IPS-18c (cell line): ENCODE data around the gene MAD1L1.
"Not testable (repeated sequence)": the region's sequence is repeated elsewhere in the genome, so short reads cannot be mapped to it uniquely, and the experiment has no call there.

Experiments
- H3K4me3 ChIP-seq: 2 replicates; pipeline ENCODE4 v1.7.0; 2013; ENCODE audit warnings: low read depth, mild to moderate bottlenecking, low read length, moderate library complexity; ENCODE audit not compliant: insufficient read depth
- H3K9me3 ChIP-seq: one replicate; pipeline ENCODE4 v1.6.1; 2013; ENCODE audit warnings: mild to moderate bottlenecking, low read length, moderate library complexity; ENCODE audit not compliant: control insufficient read depth, insufficient read depth

Gene MAD1L1

DNA sequence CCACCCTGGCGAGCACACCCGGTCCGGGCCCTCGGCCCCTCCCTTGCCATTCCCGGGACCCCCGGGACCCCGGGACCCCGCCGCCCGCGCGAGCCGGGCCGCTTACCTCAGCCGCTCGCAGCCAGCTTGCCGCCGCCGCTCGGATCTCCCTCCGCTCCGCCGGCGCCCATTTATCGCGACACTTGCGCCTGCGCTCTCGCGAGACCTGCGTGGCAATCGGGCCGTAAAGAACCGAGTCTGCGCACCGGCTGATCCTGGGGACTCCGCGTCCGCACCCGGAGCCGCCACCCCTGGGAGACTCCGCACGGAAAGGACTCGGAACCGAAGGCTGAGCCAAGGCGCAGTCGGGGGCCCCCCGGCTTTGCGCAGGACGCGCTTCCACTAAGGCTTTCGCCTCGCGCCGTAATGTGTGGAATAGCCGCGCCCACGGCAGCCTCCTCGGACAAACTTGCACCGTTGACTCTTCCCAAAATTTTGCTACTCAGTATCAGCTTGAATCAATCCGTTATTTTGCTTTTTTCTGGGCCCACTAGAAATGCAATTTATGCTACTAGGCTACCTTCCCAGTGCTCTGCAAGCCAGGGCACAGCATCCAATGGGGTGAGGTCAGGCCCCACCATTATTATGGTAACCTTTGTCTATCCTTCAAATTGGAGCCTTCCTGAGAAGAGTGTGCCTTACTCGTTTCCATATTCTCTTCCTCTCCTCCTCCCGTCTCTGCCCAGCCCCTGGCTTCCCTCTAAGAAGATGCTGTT lies at the start of gene MAD1L1:
Gene MAD1L1, minus strand, starts transcription at position 180 of the 755 bp plus-strand sequence. CDS start 2,812 bp downstream, outside the sequence.
- Histone ChIP-seq H3K9me3 (no peaks in the 10 kb centered on the region), H3K4me3 (peak within 1 kb of the TSS; percentile 85)

DNA sequence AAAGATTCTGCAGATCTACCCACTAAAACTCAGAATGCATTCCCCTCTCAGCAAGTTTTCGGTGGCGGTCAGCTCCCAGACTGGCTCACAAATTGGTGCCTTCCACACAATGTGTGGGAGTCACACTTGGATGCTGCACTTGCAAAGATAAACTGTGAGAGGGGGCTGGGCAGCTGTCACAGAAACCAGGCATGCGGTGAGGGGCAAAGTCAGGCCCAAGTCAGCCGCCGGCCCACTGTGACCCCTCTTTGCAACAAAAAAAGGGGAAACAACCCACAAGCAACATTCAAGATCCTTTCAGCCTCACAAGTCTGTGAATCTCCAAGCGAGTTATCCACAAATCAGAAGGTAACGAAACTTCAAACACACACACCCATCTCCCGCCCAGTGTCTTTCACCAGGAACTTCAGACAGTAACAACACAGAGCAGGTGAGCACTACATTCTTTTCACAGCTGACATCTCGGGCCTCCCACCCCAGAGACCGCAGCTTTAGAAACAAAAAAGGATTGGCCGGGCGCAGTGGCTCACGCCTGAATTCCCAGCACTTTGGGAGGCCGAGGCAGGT lies 49.5 kb upstream of the MAD1L1 start:
- Histone ChIP-seq H3K4me3 (no peak overlapping the region), H3K9me3 (peaks cover 2% of the 10 kb centered on the region)

DNA sequence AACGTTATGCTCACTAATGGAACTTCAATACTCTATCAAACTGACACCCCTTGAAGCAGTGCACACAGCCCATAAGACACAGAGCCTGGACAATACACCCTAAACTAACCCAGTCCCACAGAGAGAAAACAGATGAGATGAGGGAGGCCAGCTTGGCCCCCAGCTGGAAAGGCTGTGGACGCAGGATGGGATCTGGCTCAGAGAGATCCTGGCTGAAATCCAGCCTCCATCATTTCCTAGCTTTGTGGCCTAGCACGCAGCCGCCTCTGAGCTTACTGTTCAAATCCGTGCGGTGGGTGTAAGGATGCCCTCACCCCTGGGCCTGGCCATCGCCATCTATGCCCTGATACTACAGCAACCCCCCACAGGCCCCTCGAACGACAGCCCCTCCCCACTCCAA lies 48.8 kb upstream of the MAD1L1 start:
- peaks cover 2% of the 10 kb centered on the region for H3K9me3 ChIP-seq
- no peak overlapping the region for H3K4me3 ChIP-seq

- H3K4me3 ChIP-seq = no peak overlapping the region
- peaks cover 4% of the 10 kb centered on the region for H3K9me3 ChIP-seq
These were observed 47.7 kb upstream of the MAD1L1 start for GRCh38 chr7:2280424-2280823.

DNA sequence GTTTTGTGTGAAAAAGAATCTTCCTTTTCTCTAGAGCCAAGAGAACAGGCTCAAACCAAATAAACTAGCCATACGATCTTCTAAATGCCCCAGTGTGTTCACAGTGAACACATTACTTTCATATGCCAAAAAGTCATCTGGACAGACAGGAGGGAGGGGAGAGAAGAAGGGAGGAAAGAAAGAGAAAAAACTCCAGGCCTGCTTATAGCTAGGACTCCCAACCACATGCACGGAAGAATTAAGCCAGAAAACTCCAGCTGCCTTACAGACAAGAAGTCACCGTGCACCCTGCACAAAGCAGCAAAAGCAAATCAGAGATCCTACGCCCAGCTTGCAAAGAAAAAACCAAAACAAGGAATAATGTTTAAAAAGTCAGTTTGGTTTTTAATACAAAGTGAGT lies 47.2 kb upstream of the MAD1L1 start:
- no peak overlapping the region for H3K4me3 ChIP-seq
- peaks cover 4% of the 10 kb centered on the region for H3K9me3 ChIP-seq

DNA sequence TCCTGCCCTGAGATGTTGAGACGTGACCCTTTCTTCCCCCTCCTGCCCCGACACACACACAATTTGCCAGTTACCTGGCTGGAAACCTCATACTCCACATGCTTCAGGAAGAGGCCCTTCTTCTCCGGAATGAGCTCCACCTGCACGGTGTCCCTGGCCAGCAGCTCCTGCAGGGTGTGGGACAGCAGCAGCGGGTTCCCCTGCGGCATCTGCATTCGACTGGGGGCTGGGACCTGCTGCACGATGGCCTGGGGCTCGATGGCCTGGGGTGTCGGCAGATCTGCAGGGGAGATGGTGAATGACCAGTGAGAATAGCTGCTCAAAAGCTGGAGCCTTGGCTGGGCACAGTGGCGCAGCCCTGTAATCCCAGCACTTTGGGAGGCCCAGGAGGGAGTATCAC lies 45.3 kb upstream of the MAD1L1 start:
- Histone ChIP-seq H3K9me3 (peaks cover 3% of the 10 kb centered on the region), H3K4me3 (no peak overlapping the region)

- Histone ChIP-seq H3K4me3 (no peak overlapping the region), H3K9me3 (peaks cover 2% of the 10 kb centered on the region)
These were observed 43.4 kb upstream of the MAD1L1 start for GRCh38 chr7:2276107-2276506.

DNA sequence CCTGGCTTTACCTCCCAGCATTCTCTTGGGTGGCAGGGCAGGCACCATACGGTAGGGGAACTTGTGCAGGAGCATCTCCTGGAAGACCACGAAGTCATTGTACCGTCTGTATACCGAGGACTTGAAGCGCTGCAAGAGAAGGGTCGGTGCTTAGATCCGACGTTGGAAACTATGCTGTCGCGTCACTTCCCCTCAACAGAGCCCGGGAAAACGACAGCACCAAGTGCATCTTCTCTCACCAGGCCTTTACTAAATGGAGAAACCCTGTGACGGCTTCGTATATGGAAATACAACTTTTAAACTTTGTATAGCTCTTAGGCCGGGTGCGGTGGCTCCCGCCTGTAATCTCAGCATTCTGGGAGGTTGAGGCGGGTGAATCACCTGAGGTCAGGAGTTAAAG lies 42.4 kb upstream of the MAD1L1 start:
- peaks cover 2% of the 10 kb centered on the region for H3K9me3 ChIP-seq

DNA sequence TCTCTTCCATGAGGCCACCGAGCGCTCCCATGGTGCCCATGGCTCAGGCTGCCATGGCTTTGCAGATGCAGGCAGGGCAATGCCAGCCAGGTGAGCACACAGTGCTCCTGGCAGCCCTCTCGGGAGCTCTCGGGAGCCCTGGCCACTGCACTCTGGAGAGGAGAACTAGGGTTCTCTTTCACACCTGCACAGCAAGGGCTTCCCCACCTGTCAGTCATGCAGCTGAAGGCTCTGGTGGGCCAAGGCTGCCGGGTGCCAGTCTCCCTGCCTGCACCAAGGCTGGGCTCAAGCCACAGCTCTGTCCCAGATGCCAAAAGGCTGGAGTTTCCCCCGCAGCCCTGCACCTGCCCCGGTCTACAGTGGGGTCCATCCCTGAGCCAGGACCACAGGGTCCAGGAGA lies 41.9 kb upstream of the MAD1L1 start:
- H3K9me3 ChIP-seq = peaks cover 5% of the 10 kb centered on the region
- no peak overlapping the region for H3K4me3 ChIP-seq

More for the DNA sequence above, 42.4 kb upstream of the MAD1L1 start:
- H3K4me3 ChIP-seq = no peak overlapping the region

- no peak overlapping the region; the same call in 1 of the 2 replicates for H3K4me3 ChIP-seq
- H3K9me3 ChIP-seq = peaks cover 6% of the 10 kb centered on the region
These were observed 41.1 kb upstream of the MAD1L1 start for GRCh38 chr7:2273866-2274265.

DNA sequence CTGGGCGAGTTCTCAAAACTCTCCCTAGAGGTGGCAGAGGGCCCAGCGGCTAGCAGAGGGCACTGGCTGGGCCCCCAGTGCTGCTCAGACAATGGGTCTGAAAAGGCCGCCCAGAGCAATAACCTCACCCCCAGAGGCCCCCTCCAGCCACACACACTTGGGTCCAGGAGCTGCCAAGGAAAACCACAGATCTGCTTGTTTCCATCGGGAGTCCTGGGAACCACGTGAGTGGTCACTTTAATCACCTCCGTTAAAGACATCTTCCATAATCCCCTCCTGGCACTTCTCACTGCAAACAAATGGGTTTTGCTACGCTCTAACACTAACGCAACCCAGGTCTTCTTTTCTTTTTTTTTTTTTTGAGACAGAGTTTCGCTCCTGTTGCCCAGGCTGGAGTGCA lies 39.3 kb upstream of the MAD1L1 start:
- no peak overlapping the region for H3K4me3 ChIP-seq

DNA sequence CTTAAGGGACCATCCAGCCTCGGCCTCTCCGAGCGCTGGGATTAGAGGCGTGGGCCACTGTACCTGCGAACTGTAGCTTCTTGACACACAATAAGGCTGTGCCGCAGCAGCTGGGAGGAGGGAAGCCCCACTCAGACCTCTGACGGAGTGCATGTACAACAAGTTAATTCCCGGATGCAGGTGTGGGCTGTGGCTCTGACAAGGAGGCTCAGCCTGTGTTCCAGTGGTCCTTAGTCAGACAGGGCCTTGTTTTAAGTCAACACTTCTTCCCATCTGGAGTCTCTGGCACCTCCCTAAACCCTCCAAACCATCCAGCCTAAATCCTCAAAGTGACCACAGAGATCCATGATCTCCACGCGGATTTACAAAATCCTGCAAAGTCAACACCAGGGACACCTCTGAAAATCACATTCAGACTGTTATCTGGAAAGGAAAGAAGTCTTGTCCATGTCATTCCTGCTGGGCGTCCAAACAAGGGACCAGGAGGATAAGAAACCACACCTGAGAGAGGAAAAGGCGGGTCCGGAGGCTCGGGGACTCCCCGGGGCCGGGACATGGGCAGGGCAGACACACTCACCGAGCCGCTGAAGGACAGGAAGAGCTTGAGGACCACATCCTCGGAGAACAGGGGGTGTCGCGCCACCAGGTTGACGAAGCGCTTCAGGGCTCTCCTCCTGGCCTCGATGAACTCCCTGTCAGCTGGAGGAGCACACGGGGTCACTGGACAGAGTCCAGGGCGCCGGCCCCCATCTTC lies 38.7 kb upstream of the MAD1L1 start:
- Histone ChIP-seq H3K4me3 (no peak overlapping the region), H3K9me3 (peaks cover 6% of the 10 kb centered on the region)

More for the DNA sequence above, 39.3 kb upstream of the MAD1L1 start:
- peaks cover 6% of the 10 kb centered on the region for H3K9me3 ChIP-seq

DNA sequence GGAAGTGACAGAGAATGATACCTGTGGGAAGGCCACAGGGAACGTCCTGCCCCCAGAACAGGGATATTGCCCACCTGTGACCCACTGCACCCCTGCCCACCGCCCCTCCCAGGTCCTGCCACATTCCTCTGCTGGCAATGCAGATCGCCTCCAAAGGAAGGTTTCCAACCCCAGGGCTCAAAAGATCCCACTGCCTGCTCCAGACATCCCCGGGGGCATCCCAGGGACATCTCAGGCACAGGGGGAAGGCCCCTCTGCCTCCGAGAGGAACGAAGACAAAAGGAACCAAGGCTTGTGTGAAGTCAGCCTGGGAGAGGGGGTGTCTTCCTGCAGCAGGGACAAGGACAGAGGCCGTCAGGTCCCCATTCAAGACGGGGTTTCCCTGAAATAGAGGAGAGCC lies 37.8 kb upstream of the MAD1L1 start:
- no peak overlapping the region for H3K4me3 ChIP-seq
- peaks cover 5% of the 10 kb centered on the region for H3K9me3 ChIP-seq

- H3K9me3 ChIP-seq = peaks cover 7% of the 10 kb centered on the region
- H3K4me3 ChIP-seq = 0 out of 2 replicates have a peak overlapping the region, but pooled peaks have one; percentile 9
These were observed 37.3 kb upstream of the MAD1L1 start for GRCh38 chr7:2269991-2270460.

- not testable (repeated sequence) for H3K9me3 ChIP-seq
- 0 out of 2 replicates have a peak overlapping the region, but pooled peaks have one; percentile 9 for H3K4me3 ChIP-seq
These were observed 36.6 kb upstream of the MAD1L1 start for GRCh38 chr7:2269089-2269990.

DNA sequence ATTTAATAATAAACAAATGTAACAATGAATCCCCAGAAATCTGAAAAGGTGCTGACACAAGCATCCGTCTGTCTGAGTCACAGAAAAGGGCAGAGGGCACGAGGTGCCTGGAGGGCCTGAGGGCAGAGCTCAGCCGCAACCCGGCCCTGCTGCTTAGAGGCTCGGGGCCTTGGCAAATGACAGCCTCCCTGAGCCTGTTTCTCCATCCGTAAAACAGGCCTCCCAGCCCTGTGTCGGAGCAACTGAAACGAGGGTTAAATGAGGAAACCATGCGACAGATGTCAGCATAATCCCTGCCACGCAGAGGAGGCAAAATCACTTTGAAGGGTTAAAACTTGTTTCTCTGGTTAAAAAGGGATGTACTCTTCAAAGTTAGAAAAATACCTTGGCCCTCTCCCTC lies 34.2 kb upstream of the MAD1L1 start:
- no peak overlapping the region for H3K4me3 ChIP-seq

GRCh38 chr7:2264158-2264557 lies 31.4 kb upstream of the MAD1L1 start:
- H3K9me3 ChIP-seq = peaks cover 3% of the 10 kb centered on the region
- no peak overlapping the region for H3K4me3 ChIP-seq

More for the DNA sequence above, 34.2 kb upstream of the MAD1L1 start:
- peaks cover 7% of the 10 kb centered on the region for H3K9me3 ChIP-seq
